GM21447 (cell line): ENCODE results near the gene MCM8.

Experiments
- ATAC-seq: cut with Tn5 transposase; IDR thresholded peaks from one replicate; pipeline ENCODE4 v1.9.1; 2021; ENCODE audit not compliant: unreplicated experiment

MCM8 gene

GRCh38 chr20:6040540-6040939 is 90.1 kb downstream of the MCM8 start:
- no peak for ATAC-seq

GRCh38 chr20:6040958-6041807 is 90.7 kb downstream of the MCM8 start:
- no peak for ATAC-seq

DNA sequence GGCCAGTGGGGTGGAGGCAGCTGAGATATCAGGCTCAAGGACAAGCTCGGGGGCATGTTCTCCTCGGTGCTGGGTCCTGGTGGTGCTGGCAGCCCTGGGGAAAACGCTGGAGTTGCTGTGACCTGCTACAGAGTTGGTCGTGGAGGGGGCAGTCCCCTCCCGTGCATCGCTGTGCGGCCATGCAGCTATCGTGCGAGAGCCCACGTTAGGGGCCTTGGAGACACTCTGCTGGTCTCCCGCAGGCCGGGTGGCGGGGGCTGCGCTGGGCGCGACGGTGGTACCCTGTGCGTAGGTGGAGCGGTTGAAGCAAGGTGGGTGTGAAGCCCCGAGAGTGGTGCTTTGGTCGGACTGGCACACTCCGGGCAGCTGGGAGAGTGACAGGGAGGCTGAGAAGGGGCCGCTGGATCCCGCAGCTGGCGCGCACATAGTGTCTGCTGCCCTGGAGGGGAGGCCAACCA is 91.4 kb downstream of the MCM8 start:
- no peak for ATAC-seq

GRCh38 chr20:6044115-6044514 is 93.7 kb downstream of the MCM8 start:
- no peak for ATAC-seq

DNA sequence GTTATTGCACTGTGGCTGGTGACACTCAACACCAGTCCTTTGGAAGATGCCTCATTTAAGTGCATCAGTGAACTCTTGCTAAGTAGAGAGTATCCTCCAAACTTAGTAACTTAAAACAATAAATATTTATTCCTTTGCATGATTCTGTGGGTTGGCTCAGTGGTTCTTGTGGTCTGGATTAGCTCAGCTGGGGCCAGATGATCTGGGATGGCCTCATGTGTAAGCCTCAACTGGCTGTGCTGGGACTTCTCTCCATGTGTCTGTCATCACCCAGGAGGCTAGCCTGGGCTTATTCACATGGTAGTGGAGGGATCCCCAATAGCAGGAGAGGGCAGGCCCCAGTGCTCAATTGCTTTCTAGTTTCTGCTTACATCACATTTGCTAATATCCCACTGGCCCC is 95.1 kb downstream of the MCM8 start:
- no peak for ATAC-seq

GRCh38 chr20:6046432-6046831 is 96.0 kb downstream of the MCM8 start:
- ATAC-seq, result no peak

GRCh38 chr20:6048391-6048790 is 97.9 kb downstream of the MCM8 start:
- ATAC-seq, result no peak
